Lower leg skin (tissue), 3 donors: ENCODE measurements around the gene CLASP1.

ENCODE experiments used
- CTCF ChIP-seq, 3 donors: fragments of 450-650 bp; IDR thresholded peaks; one replicate each; pipeline ENCODE4 v1.5.1; 2016; ENCODE audit warnings: antibody characterized with exemption in 3 of 3, mild to moderate bottlenecking in 3 of 3, moderate library complexity in 2 of 3
- POLR2A ChIP-seq, 2 donors: fragments of 450-650 bp; IDR thresholded peaks; one replicate each; pipeline ENCODE4 v1.6.1; 2016 to 2017; ENCODE audit warnings: antibody characterized with exemption in 2 of 2, mild to moderate bottlenecking in 1 of 2, moderate library complexity in 1 of 2

- no peak for TF ChIP-seq CTCF (IDR thresholded peaks at IDR 0.05)
- TF ChIP-seq POLR2A (IDR thresholded peaks at IDR 0.05), result no peak
These were observed 73.5 kb downstream of the CLASP1 start for GRCh38 chr2:121575800-121576199.
